GM18870 (cell line): ENCODE measurements around the gene NCEH1.
"Not testable (repeated sequence)": the region's sequence is repeated elsewhere in the genome, so short reads cannot be mapped to it uniquely, and the experiment has no call there.

Experiments used
- ATAC-seq: cut with Tn5 transposase; IDR thresholded peaks from one replicate; pipeline ENCODE4 v1.9.1; 2021; ENCODE audit warnings: moderate library complexity; ENCODE audit not compliant: unreplicated experiment

The NCEH1 gene

DNA sequence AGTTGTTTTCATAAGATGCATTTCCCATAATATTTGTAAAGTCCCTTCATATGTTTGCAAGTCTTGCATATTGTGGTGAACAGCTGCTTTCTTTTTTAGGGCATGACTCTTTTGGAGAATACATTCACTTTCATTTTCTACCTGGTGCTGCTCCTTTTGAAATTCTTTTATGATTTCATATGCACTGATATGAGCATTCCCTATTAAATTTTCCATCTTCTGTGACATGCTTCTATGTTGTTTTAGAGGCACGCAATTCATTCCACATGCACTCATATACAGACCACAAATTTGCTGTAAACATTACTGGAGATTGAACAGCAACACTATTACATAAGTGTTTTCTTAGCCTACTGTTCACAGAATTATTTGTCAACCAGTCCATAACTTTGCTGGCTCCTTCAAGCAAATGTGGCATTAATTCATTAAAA is 94.8 kb downstream of the NCEH1 start:
- peak; percentile 74 for ATAC-seq

DNA sequence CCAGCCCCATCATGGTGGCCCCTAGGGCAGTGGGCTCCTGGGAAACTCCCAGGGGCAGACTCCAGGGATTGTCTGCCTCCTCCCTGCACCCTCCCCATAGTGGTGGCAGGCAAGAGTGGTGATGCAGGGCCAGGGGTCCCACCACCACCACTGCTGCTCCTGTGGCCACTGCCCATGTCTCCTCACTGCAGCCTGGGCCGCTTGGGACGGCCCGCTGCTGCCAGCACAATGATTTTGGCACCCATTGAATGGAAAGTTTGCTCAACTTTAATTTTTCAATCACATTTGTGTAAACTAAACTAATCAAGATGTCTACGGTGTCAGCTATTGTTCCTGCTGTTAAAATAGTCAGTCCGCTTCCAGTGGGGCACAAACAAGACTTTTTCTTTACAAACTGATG is 95.6 kb downstream of the NCEH1 start:
- no peak for ATAC-seq

DNA sequence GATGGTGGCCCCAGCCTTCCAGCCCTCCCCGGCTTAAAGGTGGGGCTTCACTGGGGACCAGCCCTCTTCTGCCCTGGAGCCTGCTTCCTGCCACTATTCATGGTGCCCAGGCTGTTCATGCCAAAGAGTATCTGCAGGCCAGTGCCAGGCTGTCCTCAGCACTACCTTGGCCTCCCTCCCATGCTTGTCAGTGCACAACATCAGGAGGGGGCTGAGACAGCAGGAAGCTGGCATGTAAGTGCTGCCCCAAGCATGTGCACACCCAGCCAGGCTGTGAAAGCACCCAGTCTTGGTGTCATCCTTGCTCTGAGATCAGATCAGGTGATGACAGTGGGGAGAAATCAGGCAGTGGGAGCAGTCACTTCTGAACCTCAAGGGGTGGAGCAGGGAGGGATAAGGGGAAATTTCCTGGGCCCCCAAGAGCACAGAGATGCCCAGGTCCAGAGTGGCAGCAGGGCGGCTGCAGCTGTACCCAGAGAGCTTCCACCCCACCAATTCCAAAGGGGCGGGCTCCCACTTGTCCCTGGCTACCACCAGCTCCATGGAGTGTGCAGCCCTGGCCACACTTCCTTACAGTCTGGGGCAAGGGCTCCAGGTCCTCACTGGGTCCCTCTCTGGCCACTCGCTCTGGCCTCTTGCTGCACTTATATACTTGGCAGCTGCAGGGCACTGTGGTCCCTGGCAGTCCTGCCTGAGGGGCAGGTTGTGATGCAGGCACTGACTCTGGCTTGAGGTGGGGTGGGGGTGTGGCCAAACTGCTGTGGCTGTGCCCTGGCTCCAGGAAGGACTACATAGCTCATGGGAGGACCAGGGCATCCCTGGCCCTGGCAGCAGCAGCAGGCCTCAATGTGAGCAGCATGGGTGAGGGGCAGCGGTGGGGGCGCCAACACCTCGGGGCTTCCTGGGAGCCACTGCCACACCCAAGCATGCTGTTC is 96.3 kb downstream of the NCEH1 start:
- ATAC-seq, result no peak

DNA sequence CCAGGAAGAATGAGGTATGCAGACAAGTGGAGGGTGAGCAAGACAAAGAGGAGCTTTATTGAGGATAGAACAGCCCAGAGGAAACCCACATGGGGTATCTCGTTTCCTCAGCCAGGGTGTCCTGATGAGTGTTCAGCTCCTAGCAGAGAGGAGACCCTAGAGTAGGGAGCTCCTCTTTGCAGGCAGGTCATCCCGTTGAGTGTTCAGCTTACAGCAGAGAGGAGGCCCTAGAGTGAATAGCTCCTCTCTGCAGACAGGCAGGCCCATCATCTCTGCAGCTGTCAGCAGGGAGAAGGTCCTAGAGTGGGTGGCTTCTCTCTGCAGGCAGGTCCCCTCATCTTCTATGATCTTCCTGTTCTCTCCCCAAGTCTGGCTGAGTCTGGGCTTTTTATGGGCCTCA is 97.0 kb downstream of the NCEH1 start:
- ATAC-seq, result no peak

DNA sequence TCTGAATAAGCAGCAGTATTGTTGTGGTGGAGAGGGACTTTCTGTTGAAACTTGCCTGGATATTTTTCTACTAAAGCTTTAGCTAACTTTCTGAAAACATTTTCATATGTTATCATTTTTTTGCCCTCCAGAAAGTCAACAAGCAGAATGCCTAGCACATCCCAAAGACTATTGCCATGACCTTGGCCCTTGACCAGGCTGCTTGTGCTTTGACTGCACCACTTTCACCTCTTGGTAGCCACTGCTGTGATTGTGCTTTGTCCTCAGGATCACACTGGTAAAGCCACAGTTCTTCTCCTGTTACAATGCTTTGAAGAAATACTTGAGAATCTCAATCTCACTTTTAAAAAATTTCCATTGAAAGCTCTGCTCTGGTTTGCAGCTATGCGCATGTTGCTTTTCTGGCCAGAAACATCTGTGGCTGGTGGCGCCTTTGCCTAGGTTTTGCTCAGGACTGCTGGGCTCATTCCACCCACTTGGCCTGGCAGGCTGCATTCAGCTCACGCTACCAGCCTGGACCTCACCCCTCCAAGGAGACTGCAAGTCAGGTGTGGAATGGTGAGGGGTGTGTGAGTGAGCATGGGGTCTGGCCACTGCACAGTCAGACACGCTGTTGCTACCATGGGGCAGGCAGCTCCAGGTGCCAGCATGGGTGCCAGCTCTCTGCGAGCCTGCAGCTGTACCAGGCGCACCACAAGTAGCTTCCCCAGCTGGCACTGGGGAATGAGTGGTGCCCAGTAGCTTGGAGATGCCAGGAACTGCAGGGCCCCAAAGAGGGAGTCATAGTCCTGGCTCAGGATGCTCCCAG is 97.8 kb downstream of the NCEH1 start:
- no peak for ATAC-seq

DNA sequence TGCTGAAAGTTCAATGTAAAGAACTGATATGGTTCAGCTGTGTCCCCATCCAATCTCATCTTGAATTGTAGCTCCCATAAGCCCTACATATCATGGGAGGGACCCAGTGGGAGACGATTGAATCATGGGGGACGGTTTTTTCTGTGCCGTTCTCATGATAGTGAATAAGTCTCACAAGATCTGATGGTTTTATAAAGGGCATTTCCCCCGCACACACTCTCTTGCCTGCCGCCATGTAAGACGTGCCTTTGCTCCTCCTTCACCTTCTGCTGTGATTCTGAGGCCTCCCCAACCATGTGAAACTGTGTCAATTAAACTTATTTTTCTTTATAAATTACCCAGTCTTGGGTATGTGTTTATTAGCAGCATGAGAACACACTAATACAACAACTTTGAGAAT is 101.1 kb downstream of the NCEH1 start:
- no peak for ATAC-seq

DNA sequence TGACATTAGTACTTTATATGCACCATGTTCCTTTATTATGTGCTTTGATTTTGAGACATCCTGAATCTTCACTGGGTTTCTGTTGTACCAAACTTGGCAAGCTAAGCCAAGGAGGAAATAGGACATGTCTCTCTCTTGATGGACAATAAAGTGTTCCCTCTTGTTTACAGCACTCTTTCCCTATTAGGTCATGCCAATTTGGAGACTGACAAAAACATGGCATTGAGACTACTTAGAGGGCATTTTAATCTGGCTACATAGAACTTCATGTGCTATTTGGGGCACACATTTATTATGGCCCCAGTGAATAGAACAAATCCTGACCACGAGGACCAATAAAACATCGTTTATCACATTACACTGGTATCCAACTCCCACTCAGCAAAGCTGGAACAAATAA is 102.3 kb downstream of the NCEH1 start:
- ATAC-seq, result no peak

DNA sequence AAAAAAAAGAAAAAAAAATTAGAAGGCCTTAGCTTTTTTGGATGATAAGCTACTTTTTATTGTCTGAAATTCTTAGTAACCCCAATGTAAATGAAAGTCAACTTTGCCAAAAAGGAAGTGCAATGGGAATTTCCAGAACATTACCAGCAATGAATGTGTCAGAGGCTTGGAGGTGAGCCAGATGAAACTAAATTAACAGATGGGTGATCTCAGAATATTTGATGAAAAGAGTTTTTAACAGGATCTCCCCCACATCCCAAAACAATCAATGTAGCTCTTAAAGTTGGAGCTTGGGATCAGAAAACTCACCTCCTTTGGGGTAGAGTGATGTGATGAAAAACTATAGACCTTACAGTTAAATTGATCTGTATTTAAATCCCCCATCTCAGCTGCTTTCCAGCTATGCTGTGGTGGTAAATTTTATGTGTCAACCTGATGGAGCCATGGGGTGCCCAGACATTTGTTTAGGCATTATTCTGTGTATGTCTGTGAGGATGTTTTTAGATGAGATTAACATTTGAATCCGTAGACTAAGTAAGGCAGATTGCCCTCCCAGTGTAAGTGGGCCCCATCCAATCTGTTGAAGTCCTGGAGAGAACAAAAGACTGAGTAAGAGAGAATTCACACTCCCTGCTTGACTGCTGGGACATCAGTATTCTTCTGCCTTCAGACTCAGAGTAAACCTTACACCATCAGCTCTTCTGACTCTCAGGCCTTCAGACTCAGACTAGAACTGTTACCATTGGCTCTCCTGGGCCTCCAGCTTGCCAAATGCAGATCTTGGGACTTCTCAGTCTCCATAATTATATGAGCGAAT is 103.4 kb downstream of the NCEH1 start:
- ATAC-seq, result no peak

DNA sequence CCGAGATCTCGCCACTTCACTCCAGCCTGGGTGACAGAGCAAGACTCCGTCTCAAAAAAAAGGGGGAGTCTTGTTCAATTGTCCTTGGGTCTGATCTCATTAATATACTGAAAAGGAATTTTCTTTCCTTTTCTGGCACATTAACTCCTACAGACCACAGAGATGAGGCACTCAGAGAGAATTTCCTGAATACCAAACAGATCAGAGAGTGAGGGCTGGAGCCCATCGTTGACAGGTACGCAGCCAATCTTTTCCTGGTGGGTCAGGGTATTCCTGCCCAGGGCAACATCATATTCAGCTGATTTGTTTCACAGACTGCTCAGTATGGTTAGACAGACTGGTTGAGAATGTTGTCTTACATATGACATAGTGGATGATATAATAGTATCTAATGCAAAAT is 104.8 kb downstream of the NCEH1 start:
- no peak for ATAC-seq

DNA sequence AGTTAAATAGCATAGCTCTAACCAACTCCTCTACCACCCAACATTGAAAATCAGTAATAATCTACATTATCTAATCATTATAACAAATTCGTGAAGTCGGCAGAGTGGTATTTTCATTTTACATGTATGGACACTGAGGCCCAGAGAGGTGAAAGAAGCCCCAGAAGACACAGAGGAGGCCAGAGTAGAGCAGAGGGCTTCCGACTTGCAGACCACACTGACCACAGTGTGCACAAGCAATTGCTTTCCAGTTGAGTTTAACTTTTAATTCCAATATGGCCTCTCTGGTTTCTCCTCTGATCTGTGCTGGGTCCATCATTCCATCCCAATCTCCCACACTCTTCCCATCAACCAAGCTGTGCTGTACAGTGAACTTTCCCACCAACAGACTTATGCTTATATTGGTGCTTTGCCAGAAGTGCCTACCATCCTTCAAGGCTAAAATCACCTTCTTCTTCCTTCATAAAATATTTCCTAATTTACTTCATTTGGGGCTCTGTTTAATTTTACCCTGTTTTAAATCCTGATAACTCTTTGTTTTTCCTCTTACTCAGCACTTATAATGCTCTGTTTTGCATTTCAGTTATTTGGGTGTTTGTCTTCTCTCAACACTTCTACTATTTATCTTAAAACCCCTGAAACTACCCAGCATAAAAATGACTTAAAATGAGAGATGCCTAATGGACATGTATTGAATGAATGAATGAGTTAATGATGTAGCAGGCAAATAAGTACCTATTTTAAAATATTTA is 105.8 kb downstream of the NCEH1 start:
- no peak for ATAC-seq

DNA sequence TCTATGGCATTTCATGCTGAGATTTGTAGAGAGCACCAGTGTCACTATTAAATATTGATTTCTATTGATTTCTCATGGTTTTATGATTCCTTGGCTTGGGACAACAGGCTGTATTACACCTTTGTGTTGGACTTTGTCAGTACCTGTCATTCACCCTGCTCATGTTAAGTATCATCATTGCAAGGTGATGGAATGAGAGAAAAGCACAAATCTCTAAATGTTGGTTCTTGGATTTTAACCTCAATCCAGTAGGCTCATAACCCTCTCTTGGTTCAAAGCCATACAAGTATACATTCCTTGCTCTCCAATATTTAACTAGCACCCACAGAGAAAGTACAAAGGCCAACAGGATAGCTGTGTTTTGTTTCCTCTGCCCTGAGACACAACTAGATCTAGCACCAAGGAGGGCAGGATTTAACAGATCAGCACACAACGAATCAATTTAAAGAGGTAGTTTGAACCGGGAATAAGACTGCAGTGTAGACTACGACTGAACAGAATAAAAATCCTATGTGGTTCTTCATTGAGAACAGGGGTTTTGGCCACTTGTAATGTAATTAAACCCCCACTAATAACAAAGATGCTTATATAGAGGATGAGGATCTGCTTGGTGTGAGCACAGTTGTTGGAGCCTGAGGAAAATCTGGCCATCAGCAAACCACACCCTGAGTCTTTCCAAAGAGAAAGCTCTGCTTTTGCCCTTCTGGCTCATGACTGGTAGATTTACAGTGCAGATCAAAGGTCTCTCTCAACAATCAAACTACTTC is 109.6 kb downstream of the NCEH1 start:
- ATAC-seq, result no peak

DNA sequence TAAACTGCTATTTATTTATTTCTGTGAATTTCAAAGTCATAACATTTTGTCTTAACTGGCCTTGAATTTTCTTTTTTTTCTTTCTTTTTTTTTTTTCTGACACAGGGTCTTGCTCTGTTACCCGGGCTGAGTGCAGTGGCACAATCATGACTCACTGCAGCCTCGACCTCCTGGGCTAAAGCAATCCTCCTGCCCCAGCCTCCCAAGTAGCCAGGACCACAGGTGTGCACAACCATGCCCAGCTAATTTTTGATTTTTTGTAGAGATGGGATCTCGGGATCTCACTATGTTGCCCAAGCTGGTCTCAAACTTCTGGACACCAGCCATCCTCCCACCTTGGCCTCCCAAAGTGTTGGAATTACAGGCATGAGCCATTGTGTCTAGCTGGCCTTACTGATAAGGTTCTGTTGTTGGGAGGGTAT is 110.2 kb downstream of the NCEH1 start:
- ATAC-seq, result no peak

DNA sequence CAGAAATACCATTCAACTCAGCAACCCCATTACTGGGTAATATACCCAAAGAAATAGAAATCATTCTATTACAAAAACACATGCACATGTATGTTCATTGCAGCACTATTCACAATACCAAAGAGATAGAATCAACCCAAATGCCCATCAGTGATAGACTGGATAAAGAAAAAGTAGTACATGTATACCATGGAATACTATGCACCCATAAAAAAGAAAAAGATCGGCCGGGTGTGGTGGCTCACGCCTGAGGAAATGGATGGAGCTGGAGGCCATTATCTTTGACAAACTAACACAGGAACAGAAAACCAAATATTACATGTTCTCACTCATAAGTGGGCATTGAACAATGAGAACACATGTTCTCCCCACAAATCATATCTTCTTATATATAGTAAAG is 112.0 kb downstream of the NCEH1 start:
- ATAC-seq, result no peak

DNA sequence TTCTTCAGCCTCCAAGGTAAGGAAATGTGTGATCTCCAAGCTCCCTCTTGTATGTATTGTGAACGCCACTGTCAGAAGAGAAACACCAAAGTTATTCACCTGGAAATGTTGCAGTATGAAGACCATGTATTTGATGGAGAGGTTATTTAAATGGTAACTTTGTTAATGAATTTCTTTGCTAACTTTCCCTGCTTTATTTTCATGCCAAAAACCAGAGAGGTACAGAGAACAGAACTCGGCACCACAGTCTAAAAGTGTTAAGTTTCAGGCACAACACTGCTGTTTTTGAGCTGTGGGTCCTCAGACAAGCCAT is 114.5 kb downstream of the NCEH1 start:
- no peak for ATAC-seq

DNA sequence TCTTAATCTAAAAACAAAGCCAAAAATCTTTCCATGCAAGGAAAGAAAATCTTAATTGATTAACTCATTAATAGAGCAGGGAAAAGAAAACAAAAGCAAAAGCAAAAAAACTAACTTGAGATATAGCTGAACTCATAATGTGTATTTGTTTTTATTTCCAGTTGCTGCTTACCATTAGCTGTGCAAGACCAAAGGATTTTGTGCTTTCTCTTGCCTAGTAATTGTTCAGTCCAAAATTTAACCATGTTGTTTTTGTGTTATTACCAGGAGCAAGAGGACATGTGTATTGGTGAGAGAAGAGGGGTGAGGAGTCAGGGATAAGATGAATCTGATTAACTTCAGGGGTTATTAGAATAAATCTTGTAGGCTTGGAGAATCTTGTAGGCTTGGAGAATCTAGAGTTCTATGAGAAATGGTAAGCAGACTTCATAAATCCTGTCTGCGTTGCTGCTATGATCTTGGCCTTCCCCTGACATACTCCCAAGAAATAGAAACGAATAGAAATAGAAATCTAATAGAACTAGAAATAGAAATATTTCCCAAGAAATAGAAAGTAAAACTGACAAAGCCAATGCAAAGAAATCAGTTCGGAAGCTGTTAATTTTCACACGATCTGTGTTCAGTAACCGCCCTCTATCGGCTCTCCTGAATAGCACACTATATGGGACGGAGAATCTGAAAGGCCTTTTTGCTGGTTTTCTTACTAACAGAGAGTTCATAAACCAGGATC is 115.0 kb downstream of the NCEH1 start:
- peak; percentile 39 for ATAC-seq

DNA sequence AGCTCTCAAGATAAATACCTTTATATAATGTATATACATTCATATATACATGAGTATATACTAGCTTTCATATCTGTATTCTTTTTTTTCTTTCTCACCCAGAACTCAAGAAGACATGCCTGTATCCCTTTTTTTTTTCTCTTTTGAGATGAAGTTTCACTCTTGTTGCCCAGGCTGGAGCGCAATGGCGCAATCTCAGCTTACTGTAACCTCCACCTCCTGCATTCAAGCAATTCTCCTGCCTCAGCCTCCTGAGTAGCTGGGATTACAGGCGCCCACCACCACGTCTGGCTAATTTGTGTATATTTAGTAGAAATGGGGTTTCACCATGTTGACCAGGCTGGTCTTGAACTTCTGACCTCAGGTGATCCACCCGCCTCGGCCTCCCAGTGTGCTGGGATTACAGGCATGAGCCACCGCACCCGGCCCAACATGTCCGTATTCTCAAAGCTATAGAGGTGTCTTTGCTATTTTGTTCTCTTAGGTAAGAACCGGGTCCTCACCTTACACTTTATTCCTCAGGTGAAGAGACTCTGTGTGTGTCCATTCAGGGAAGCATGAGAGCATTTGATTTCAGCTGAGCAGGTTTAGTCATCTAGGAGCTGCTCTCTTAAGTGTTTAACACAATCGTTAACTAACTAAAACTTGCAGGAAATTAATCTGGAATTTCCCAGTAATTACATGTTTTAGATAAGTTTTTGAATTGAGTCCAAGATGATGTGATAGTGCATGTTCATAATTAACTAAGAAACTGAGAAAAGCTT is 115.8 kb downstream of the NCEH1 start:
- ATAC-seq, result not testable (repeated sequence)

DNA sequence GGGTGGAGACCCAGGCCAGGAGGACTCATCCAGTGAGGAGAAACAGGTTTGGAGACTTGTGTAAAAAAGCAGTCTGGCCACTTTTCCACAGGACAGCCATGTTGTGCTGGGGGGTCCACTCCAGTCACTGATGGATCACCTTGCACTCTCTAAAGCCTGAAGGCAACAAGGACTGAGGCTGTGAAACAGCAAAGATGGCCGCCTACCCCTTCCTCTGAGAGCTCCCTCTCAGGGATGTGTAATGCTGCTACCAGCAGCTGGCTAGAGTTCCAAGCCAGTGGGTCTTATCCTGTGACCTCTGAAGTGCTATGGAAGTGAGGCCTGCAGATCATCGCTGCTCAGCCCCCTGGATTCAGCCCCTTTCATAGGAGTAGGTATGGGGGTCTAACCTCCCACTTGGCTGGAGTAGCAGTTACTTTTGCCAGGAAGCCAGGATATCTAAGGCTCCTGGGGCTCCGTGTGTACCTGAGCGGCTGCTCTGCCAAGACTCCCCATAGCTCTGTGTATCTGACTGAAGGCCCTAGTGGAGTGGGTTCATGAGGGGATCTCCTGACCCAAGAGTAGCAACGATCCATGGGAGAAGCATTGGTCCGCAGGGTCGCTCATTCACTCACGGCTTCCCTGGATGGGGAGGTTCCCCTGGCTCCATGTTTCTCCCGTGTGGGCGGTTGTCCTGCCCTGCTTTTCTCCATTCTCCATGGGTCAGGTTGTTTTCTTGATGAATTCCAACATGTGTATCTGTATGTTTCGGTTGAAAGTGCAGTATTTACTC is 117.8 kb downstream of the NCEH1 start:
- no peak for ATAC-seq
